Measurements from ENCODE around the gene ZHX3.
"Not testable (repeated sequence)": the region's sequence is repeated elsewhere in the genome, so short reads cannot be mapped to it uniquely, and the experiment has no call there.

ZHX3 gene

DNA sequence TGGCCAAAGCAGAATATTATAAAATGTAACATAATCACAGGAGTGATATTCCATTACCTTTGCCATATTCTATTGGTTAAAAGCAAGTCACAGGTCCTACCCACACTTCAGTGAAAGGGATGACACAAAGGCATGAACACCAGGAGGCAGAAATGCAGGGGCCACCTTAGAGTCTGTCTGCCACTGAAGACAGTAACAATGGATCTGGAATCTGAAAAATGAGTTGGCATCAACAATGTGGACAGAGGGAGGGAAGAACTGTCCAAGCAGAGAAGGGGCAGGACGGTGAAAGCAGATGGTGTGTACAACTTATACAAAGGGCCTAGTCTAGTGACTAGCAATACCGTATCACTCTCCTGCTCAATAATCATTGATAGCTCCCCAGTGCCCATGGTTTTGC lies 16.5 kb upstream of the ZHX3 start:
- no peak for DNase-seq (ENCODE audit: low spot score)

DNA sequence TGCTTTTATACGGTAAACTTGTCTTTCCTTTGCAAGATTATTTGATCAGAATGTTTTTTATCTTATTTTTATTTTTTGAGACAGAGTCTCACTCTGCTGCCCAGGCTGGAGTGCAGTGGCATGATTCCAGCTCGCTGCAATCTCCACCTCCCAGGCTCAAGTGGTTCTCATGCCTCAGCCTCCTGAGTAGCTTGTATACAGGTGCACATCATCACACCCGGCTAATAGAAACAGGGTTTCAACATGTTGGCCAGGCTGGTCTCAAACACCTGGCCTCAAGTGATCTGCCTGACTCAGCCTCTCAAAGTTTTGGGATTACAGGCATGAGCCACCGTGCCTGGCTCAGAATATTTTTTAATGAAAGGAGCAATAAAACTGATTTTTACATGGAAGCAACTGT lies 14.2 kb upstream of the ZHX3 start:
- no peak for DNase-seq (ENCODE audit: low spot score)

GRCh38 chr20:41330941-41331340 lies 13.4 kb upstream of the ZHX3 start:
- no peak for DNase-seq (ENCODE audit: low spot score)

GRCh38 chr20:41330343-41330720 lies 12.8 kb upstream of the ZHX3 start:
- no peak for DNase-seq (ENCODE audit: low spot score)

DNA sequence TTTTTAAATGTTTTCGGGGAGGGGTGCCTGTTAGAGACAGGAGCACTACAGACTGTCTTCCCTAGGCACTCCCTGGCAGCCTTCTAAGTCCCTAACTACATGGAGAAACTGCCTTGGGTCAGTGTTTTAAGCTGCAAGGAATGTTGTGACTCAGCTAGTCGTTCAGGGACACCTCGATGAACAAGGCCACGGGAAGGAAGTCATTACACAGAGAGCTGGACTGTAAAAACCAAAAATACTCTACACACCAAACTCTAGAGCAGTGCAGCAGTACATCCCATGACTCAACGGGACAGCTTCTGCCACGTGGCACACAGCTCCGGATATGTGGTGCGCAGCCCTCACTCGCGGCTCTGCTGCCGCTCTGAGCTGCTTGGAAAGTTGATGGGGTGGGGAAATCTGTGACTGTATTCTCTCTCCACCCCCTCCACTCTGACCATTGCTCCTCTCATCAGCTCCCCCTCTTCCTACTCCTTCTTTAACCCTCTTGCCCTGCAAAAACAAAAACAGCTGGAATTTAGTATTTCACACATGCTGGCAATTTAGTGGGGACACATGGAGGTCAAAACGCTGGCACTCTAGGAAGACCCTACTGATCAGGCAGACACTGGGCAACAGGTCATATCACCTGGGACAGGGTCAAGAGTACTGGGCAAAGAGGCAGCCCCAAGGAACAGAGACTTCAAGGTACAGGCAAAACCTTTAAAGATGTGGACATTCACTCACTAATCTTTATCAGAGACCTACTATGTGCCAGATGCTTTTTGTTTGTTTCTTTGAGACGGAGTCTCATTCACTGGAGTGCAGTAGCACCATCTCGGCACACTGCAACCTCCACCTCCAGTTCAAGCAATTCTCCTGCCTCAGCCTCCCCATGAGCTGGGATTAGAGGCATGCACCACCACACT lies 12.2 kb upstream of the ZHX3 start:
- DNase-seq (ENCODE audit: low spot score) = no peak

DNA sequence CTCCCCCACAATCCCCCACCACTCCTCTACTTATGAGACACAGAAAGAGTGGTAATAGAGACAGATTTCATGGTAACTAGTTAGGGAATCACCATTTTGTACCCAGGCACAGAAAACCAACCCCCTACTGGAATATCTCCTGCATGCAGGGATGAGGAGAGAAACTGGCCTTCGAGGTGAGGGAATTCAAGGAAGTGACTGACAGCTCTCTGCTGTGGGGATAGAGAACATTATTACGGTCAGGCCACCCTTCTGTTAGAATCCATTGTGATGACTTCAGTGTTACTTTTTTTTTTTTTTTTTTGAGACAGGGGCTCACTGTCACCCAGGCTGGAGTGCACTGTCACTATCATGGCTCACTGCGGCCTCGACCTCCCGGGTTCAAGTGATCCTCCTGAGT lies 9.6 kb upstream of the ZHX3 start:
- DNase-seq (ENCODE audit: low spot score) = no peak

DNA sequence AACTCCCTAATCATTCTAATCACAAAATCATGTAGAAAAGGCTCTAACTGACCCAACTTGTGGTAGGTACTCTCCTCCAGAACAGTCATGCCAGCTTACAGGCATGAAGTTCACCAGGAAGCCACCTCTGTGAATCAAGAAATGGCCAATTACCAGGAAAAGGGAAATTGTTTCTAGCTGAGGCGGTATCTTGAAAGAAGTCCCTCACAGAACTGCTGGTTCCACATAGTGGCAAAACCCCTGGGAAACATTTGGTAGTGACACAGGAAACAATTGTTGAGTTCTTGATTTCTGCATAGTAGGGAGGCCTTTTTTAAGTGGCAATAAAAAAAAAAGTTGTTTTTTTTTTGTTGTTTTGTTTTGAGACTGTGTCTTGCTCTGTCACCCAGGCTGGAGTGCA lies 3.4 kb upstream of the ZHX3 start:
- no peak for DNase-seq (ENCODE audit: low spot score)

DNA sequence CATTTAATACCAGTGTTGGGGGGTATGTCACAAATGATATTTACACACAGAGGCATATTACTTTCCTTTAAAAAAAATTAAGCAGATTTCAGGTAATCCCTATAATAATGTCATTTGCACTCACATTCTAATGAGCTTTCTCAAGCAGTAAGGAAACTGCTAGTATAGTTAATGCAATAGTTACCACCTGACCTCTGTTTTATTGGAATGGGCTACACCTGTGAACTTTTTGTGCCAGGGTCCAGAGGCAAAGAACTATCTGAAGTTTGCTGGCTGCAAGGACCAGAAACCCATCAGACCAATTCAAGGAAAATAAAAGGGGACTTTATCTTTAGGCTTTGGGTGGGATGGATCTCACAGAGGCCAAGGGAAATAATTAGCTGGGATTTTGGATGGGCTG lies 2.9 kb upstream of the ZHX3 start:
- DNase-seq (ENCODE audit: low spot score) = no peak

GRCh38 chr20:41318271-41318649 lies 729 bp upstream of the ZHX3 start:
- DNase-seq (ENCODE audit: low spot score) = no peak

- DNase-seq (ENCODE audit: low spot score) = peak; percentile 83
Observed at GRCh38 chr20:41316602-41317545, 657 bp downstream of the ZHX3 start.

- no peak for DNase-seq (ENCODE audit: low spot score)
Observed at GRCh38 chr20:41316051-41316450, 1.5 kb downstream of the ZHX3 start.

DNA sequence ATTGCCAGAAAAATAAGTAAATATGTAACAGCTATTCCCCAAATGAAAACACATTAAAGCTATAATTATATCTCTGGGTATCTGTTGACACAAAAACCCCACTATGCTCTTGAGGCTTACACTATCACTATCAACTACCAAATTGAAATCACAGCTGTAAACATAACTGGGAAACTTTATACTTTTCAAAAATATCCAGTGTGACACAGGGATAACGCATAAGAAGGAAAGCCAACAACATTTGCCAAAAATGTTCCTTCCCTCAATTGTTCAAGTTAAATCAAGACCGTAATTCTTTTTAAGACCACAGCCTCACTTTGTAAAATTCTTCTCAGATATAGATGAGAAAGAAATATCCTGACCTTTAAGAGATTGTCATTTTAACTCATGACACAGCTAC lies 3.1 kb downstream of the ZHX3 start:
- DNase-seq (ENCODE audit: low spot score) = no peak

GRCh38 chr20:41312009-41312408 lies 5.5 kb downstream of the ZHX3 start:
- DNase-seq (ENCODE audit: low spot score) = not testable (repeated sequence)

DNA sequence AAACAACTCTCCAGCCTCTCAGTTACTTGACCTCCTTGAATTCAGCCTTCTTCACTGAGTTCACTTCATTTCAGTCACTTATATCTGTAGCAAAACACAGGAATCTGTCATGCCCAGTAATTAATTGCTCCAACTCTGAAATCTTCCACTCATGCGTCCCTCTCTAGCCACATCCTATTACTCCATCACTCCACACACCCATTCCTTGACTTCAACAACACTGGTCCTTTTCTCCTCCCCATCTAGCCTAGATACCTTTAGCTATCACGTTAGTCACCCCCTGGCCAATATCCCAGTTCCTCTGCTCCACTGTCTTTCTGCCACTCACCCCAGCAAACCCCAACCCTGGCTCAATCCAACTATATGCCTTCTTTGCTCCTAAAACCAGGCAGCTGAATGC lies 7.7 kb downstream of the ZHX3 start:
- DNase-seq (ENCODE audit: low spot score) = no peak

GRCh38 chr20:41308726-41309413 lies 8.7 kb downstream of the ZHX3 start:
- DNase-seq (ENCODE audit: low spot score) = no peak

- no peak for DNase-seq (ENCODE audit: low spot score)
Observed at GRCh38 chr20:41308290-41308711, 9.2 kb downstream of the ZHX3 start.

- DNase-seq (ENCODE audit: low spot score) = no peak
Observed at GRCh38 chr20:41307021-41307420, 10.5 kb downstream of the ZHX3 start.

GRCh38 chr20:41306061-41306727 lies 11.3 kb downstream of the ZHX3 start:
- DNase-seq (ENCODE audit: low spot score) = no peak

DNA sequence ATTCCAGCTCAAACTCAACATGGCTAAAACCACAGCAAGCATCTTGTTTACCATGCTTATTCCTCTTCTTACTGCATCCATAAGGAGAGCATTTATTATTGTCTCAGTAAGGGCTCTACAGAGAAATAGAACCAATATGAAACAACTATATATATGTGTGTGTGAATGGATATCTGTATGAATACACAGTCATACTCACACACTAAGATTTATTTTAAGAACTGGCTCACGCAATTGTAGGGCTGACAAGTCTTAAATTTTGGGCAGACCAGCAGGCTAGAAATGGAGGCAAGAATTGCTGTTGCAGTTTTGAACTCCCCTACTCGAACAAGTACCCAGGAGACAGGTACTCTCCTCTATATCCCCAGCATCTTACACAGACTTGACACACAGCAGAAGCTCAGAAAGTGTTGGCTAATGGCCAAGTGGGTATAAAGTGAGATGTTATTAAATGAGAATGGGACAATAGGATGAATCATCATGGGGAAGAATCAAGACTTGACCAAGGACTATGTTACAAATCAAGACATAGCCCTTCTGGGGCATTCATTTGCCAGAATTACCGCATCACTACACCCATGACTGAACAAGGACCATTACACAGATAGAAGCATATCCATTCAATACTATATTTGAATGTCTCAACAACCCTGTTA lies 13.0 kb downstream of the ZHX3 start:
- no peak for DNase-seq (ENCODE audit: low spot score)

- DNase-seq (ENCODE audit: low spot score) = no peak
Observed at GRCh38 chr20:41304002-41304401, 13.5 kb downstream of the ZHX3 start.

- no peak for DNase-seq (ENCODE audit: low spot score)
Observed at GRCh38 chr20:41300886-41301285, 16.6 kb downstream of the ZHX3 start.

All from putamen (tissue), 1 donor.